ENCODE data around the gene NUBP1. TPM values are rescaled to one million over a fixed set of nuclear protein-coding genes. Genes with fewer than 3 reads are reported as not detected.

The NUBP1 gene
- total RNA-seq (10 to 100 TPM; 14.6 to 24.7 (median 20.7) TPM), polyA plus RNA-seq (10 to 100 TPM; 30.2 to 32.1 TPM)

DNA sequence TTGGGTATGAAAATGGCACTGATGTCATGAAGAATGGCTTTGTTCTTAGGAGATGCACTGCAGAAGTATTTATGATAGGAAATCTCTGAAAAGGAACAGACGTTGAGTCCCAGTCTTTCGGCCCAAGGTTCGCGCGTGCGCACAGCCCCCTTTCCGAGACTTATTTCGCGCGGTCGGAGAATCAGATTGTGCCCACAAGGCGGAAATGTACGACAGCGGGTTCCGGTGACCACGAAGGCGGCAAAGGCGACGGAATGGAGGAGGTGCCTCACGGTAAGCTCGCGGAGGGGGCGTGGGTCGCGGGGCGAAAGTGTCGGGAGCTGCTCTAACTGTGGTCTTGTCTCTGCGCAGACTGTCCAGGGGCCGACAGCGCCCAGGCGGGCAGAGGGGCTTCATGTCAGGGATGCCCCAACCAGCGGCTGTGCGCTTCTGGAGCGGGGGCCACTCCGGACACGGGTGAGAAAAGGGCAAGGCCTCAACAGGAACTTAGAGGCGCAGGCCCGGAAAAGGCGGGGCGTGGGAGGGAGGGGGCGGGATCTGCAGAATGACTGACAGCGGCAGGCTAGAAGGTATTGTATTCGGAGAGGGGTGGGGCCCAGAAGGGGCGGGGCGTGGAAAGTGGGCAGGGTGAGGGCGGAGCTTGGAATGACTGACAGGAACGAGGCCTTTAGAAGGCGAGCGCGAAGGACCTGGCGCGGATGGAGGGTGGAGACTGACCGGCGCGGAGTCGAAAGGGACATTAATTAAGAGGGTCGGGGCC lies at the start of gene NUBP1:
Gene NUBP1, plus strand, starts transcription at position 233 of the 760 bp plus-strand sequence. Its CDS starts 22 bp downstream, at position 255.
- intact Hi-C loops (cut with DNase I) = no loop called here
- peaks cover 0 to 12% (median 0%) of the 10 kb centered on the region in 3 donors for H3K36me3 ChIP-seq
- H3K4me1 ChIP-seq = peaks cover 8 to 45% (median 19%) of the 10 kb centered on the region in 3 donors
- TF ChIP-seq, protein P1, sequence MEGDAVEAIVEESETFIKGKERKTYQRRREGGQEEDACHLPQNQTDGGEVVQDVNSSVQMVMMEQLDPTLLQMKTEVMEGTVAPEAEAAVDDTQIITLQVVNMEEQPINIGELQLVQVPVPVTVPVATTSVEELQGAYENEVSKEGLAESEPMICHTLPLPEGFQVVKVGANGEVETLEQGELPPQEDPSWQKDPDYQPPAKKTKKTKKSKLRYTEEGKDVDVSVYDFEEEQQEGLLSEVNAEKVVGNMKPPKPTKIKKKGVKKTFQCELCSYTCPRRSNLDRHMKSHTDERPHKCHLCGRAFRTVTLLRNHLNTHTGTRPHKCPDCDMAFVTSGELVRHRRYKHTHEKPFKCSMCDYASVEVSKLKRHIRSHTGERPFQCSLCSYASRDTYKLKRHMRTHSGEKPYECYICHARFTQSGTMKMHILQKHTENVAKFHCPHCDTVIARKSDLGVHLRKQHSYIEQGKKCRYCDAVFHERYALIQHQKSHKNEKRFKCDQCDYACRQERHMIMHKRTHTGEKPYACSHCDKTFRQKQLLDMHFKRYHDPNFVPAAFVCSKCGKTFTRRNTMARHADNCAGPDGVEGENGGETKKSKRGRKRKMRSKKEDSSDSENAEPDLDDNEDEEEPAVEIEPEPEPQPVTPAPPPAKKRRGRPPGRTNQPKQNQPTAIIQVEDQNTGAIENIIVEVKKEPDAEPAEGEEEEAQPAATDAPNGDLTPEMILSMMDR (IDR thresholded peaks at IDR 0.05) = no peak
- H3K4me3 ChIP-seq = peak within 1 kb of the TSS; percentile 19 to 59 (median 53)
- H3K27me3 ChIP-seq = no peaks in the 10 kb centered on the region
- peak within 1 kb of the TSS; percentile 97 to 99 (median 98) for H3K27ac ChIP-seq
- no peaks in the 10 kb centered on the region for H3K9me3 ChIP-seq
- 0 to 1% methylated on average over 57 of the region's 57 CpGs for WGBS, 2 donors
- DNase-seq (peak; percentile 99 to 100 (median 100)), FAIRE-seq (no peak), ATAC-seq (peak; percentile 90 to 96 (median 94))

DNA sequence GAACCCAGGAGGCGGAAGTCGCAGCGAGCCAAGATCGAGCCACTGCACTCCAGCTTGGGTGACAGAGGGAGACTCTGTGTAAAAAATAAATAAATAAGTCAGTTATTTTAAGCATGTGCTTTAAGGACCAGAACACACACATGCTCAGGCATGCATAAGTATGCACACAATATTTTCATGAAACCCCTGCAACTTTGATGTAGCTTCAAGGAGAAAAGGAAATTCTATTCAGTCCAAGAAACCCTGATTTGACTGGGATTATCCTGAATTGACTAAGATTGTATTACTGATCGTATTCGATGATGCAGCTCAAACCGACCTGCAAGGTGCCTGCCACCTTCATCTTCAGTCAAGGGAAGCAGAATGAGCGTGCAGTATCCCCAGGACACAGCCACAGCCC lies 49.8 kb upstream of the NUBP1 start:
- Histone ChIP-seq H3K27ac (no peak overlapping the region), H3K27me3 (no peaks in the 10 kb centered on the region), H3K4me3 (no peak overlapping the region), H3K9me3 (no peaks in the 10 kb centered on the region), H3K36me3 (no peaks in the 10 kb centered on the region), H3K4me1 (no peaks in the 10 kb centered on the region)
- no peak for FAIRE-seq
- 90 to 96% methylated on average over 8 of the region's 8 CpGs for WGBS, 2 donors
- ATAC-seq = no peak
- no peak for DNase-seq
- intact Hi-C loops (cut with DNase I) = no loop called here
- TF ChIP-seq, protein P1 (IDR thresholded peaks at IDR 0.05) = no peak

DNA sequence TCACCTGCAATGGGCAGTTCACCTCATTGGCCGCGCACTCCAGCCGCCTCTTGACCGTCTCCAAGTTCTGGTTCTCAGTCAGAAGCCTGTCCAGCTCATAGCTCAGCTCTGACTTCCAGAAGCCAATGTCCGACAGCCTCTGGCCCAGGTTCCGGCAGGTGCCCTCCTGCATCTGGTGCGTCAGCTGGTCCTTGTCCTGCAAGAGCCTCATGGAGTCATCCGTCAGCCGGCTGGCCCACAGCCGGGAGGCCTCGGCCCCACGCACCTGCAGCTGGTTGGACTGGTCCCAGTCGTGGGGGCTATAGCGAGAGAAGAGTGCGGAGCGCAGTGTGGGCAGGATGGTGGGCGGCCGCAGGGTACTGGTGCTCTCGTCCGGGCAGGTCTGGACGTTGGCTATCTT lies 49.3 kb upstream of the NUBP1 start:
- Histone ChIP-seq H3K4me1 (no peaks in the 10 kb centered on the region), H3K9me3 (no peaks in the 10 kb centered on the region), H3K4me3 (no peak overlapping the region), H3K27ac (no peak overlapping the region), H3K27me3 (no peaks in the 10 kb centered on the region), H3K36me3 (no peaks in the 10 kb centered on the region)
- DNase-seq (no peak), FAIRE-seq (no peak), ATAC-seq (no peak)
- TF ChIP-seq, protein P1 (IDR thresholded peaks at IDR 0.05) = no peak
- WGBS, 2 donors = 92 to 93% methylated on average over 21 of the region's 21 CpGs
- intact Hi-C loops (cut with DNase I) = no loop called here

DNA sequence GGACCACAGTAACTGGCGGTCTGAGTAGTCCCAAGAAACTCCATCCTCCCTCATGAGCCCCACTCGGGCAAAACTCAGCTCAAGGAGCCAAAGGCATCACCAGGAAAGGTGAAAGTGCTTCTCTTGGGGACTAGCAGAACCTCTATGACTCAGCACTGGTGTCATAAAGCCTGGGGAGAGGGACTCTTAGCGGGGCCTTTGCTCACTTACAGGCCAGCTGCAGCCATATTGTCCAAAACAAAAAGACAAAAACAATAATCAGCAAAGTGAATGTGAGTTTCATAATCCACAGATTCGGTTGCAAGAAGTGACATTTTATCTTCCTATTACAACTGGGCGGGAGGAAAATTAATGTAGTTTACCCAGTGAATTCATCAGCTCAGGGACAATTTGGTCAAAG lies 48.8 kb upstream of the NUBP1 start, which contains the start of gene TEKT5:
Gene TEKT5, minus strand, starts transcription at position 101 of the 400 bp plus-strand sequence. Its CDS starts 57 bp downstream, at position 44.
- TF ChIP-seq, protein P1 (IDR thresholded peaks at IDR 0.05) = no peak
- WGBS, 2 donors = 85 to 93% methylated on average over 5 of the region's 5 CpGs
- Histone ChIP-seq H3K9me3 (no peaks in the 10 kb centered on the region), H3K4me1 (no peaks in the 10 kb centered on the region), H3K36me3 (no peaks in the 10 kb centered on the region), H3K4me3 (no peak within 1 kb of the TSS), H3K27me3 (no peaks in the 10 kb centered on the region), H3K27ac (no peak within 1 kb of the TSS)
- intact Hi-C loops (cut with DNase I) = no loop called here
- no peak for DNase-seq
- no peak for ATAC-seq
- FAIRE-seq = no peak

DNA sequence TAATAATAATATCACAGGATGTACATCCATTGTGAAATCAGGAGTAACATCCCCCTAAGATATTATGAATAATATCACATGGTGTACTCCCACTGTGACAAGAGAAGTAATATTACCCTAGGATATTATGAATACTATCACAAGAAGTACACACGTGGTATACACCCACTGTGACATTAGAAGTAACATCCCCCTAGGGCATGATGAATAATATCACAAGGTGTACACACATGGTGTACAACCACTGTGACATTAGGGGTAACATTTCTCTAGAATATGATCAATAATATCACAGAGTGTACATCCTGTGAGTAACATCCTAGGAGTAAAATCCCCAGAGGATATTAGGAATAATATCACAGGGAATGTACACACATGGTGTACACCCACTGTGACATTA lies 43.9 kb upstream of the NUBP1 start:
- WGBS, 2 donors = 53 to 56% methylated on average over 1 of the region's 1 CpG
- ATAC-seq (no peak), DNase-seq (no peak), FAIRE-seq (no peak)
- H3K4me3 ChIP-seq = no peak overlapping the region
- no peaks in the 10 kb centered on the region for H3K36me3 ChIP-seq
- H3K27me3 ChIP-seq = no peaks in the 10 kb centered on the region
- TF ChIP-seq, protein P1 (IDR thresholded peaks at IDR 0.05) = no peak
- intact Hi-C loops (cut with DNase I) = no loop called here
- H3K9me3 ChIP-seq = no peaks in the 10 kb centered on the region
- no peaks in the 10 kb centered on the region for H3K4me1 ChIP-seq
- H3K27ac ChIP-seq = no peak overlapping the region

Data from pancreas (tissue), 10 donors.